ENCODE measurements around the gene TGM6. TPM values are rescaled to one million over a fixed set of nuclear protein-coding genes. Genes with fewer than 3 reads are reported as not detected.
A peak's percentile ranks its signal among the peaks of the same experiment; 100 is the strongest.
"Not testable (repeated sequence)": the region's sequence is repeated elsewhere in the genome, so short reads cannot be mapped to it uniquely, and the experiment has no call there.

TGM6 gene
- total RNA-seq, 1 experiment from 2014 or later = not detected

- no peaks in the 10 kb centered on the region for H3K9me3 ChIP-seq (replicated peaks)
- H3K27me3 ChIP-seq = no peaks in the 10 kb centered on the region
- H3K27ac ChIP-seq = no peak overlapping the region
These were observed 17.7 kb downstream of the TGM6 start for GRCh38 chr20:2398449-2398848.

GRCh38 chr20:2399390-2399789 lies 18.7 kb downstream of the TGM6 start:
- Histone ChIP-seq H3K4me1 (no peaks in the 10 kb centered on the region), H3K27me3 (no peaks in the 10 kb centered on the region), H3K27ac (no peak overlapping the region), H3K36me3 (no peaks in the 10 kb centered on the region), H3K4me3 (no peak overlapping the region), H3K9me3 (replicated peaks) (no peaks in the 10 kb centered on the region)
- no peak for DNase-seq

More at GRCh38 chr20:2398449-2398848, 17.7 kb downstream of the TGM6 start:
- Histone ChIP-seq H3K36me3 (no peaks in the 10 kb centered on the region), H3K4me3 (no peak overlapping the region), H3K4me1 (no peaks in the 10 kb centered on the region)
- no peak for DNase-seq

GRCh38 chr20:2400290-2400689 lies 19.6 kb downstream of the TGM6 start:
- Histone ChIP-seq H3K36me3 (no peaks in the 10 kb centered on the region), H3K27me3 (no peaks in the 10 kb centered on the region), H3K9me3 (replicated peaks) (0 out of 2 replicates have a peak, but pooled peaks cover 3% of the 10 kb centered on the region), H3K4me3 (no peak overlapping the region), H3K27ac (no peak overlapping the region), H3K4me1 (peaks cover 1% of the 10 kb centered on the region; the same call in 1 of the 2 replicates)
- no peak for DNase-seq

- H3K4me1 ChIP-seq = peaks cover 9% of the 10 kb centered on the region; the same call in 1 of the 2 replicates
- 0 out of 2 replicates have a peak, but pooled peaks cover 3% of the 10 kb centered on the region for H3K9me3 ChIP-seq (replicated peaks)
- DNase-seq = no peak
- no peaks in the 10 kb centered on the region for H3K36me3 ChIP-seq
- no peak overlapping the region for H3K4me3 ChIP-seq
- H3K27me3 ChIP-seq = no peaks in the 10 kb centered on the region
- H3K27ac ChIP-seq = no peak overlapping the region
These were observed 20.8 kb downstream of the TGM6 start for GRCh38 chr20:2401527-2401926.

- Histone ChIP-seq H3K9me3 (replicated peaks) (0 out of 2 replicates have a peak, but pooled peaks cover 3% of the 10 kb centered on the region), H3K36me3 (no peaks in the 10 kb centered on the region), H3K4me1 (peaks cover 9% of the 10 kb centered on the region; the same call in 1 of the 2 replicates), H3K27me3 (no peaks in the 10 kb centered on the region), H3K27ac (no peak overlapping the region), H3K4me3 (no peak overlapping the region)
- no peak for DNase-seq
These were observed 21.7 kb downstream of the TGM6 start for GRCh38 chr20:2402271-2402980.

GRCh38 chr20:2403291-2404052 lies 22.8 kb downstream of the TGM6 start:
- H3K27ac ChIP-seq = no peak overlapping the region
- H3K4me3 ChIP-seq = no peak overlapping the region
- DNase-seq = no peak
- no peaks in the 10 kb centered on the region for H3K27me3 ChIP-seq
- no peaks in the 10 kb centered on the region for H3K36me3 ChIP-seq
- H3K9me3 ChIP-seq (replicated peaks) = 0 out of 2 replicates have a peak, but pooled peaks cover 3% of the 10 kb centered on the region
- H3K4me1 ChIP-seq = peaks cover 9% of the 10 kb centered on the region; the same call in 1 of the 2 replicates

- H3K27ac ChIP-seq = peak overlapping the region; percentile 53
- H3K27me3 ChIP-seq = no peaks in the 10 kb centered on the region
- H3K9me3 ChIP-seq (replicated peaks) = 0 out of 2 replicates have a peak, but pooled peaks cover 3% of the 10 kb centered on the region
- DNase-seq = peak; percentile 19 to 56
- H3K4me3 ChIP-seq = no peak overlapping the region
- H3K36me3 ChIP-seq = no peaks in the 10 kb centered on the region
- peaks cover 9% of the 10 kb centered on the region; the same call in 1 of the 2 replicates for H3K4me1 ChIP-seq
These were observed 25.0 kb downstream of the TGM6 start for GRCh38 chr20:2405693-2406065.

- not testable (repeated sequence) for H3K27me3 ChIP-seq; H3K27ac ChIP-seq; H3K4me1 ChIP-seq; H3K9me3 ChIP-seq (replicated peaks); H3K36me3 ChIP-seq; DNase-seq; H3K4me3 ChIP-seq
These were observed 26.7 kb downstream of the TGM6 start for GRCh38 chr20:2407355-2407754.

- DNase-seq = no peak
- no peak overlapping the region for H3K27ac ChIP-seq
- H3K4me1 ChIP-seq = peaks cover 9% of the 10 kb centered on the region; the same call in 1 of the 2 replicates
- H3K27me3 ChIP-seq = no peaks in the 10 kb centered on the region
- H3K36me3 ChIP-seq = no peaks in the 10 kb centered on the region
- no peak overlapping the region for H3K4me3 ChIP-seq
- 0 out of 2 replicates have a peak, but pooled peaks cover 3% of the 10 kb centered on the region for H3K9me3 ChIP-seq (replicated peaks)
These were observed 27.4 kb downstream of the TGM6 start for GRCh38 chr20:2408111-2408510.

- no peak for DNase-seq
- no peaks in the 10 kb centered on the region for H3K36me3 ChIP-seq
- no peaks in the 10 kb centered on the region for H3K4me1 ChIP-seq
- H3K27me3 ChIP-seq = peaks cover 4% of the 10 kb centered on the region
- no peak overlapping the region for H3K27ac ChIP-seq
- no peak overlapping the region for H3K4me3 ChIP-seq
- H3K9me3 ChIP-seq (replicated peaks) = no peaks in the 10 kb centered on the region
These were observed 36.0 kb downstream of the TGM6 start for GRCh38 chr20:2416541-2417212.

GRCh38 chr20:2417213-2417541 lies 36.5 kb downstream of the TGM6 start:
- H3K9me3 ChIP-seq (replicated peaks) = no peaks in the 10 kb centered on the region
- peaks cover 4% of the 10 kb centered on the region for H3K27me3 ChIP-seq
- H3K4me1 ChIP-seq = no peaks in the 10 kb centered on the region
- no peak overlapping the region for H3K4me3 ChIP-seq
- H3K27ac ChIP-seq = no peak overlapping the region
- no peaks in the 10 kb centered on the region for H3K36me3 ChIP-seq
- no peak for DNase-seq

GRCh38 chr20:2418388-2418787 lies 37.7 kb downstream of the TGM6 start:
- no peaks in the 10 kb centered on the region for H3K4me1 ChIP-seq
- H3K27me3 ChIP-seq = peaks cover 4% of the 10 kb centered on the region
- DNase-seq = no peak
- H3K9me3 ChIP-seq (replicated peaks) = no peaks in the 10 kb centered on the region
- H3K27ac ChIP-seq = no peak overlapping the region
- no peaks in the 10 kb centered on the region for H3K36me3 ChIP-seq
- H3K4me3 ChIP-seq = no peak overlapping the region

GRCh38 chr20:2420510-2420909 lies 39.8 kb downstream of the TGM6 start:
- H3K4me1 ChIP-seq = no peaks in the 10 kb centered on the region
- H3K9me3 ChIP-seq (replicated peaks) = no peaks in the 10 kb centered on the region
- no peaks in the 10 kb centered on the region for H3K36me3 ChIP-seq
- H3K27me3 ChIP-seq = peaks cover 4% of the 10 kb centered on the region
- DNase-seq = no peak
- H3K4me3 ChIP-seq = no peak overlapping the region
- H3K27ac ChIP-seq = no peak overlapping the region

GRCh38 chr20:2421247-2421646 lies 40.5 kb downstream of the TGM6 start:
- Histone ChIP-seq H3K9me3 (replicated peaks) (no peaks in the 10 kb centered on the region), H3K4me1 (no peaks in the 10 kb centered on the region), H3K4me3 (no peak overlapping the region), H3K27ac (no peak overlapping the region), H3K27me3 (peaks cover 4% of the 10 kb centered on the region), H3K36me3 (no peaks in the 10 kb centered on the region)
- DNase-seq = no peak

GRCh38 chr20:2429051-2429450 lies 48.4 kb downstream of the TGM6 start:
- Histone ChIP-seq H3K9me3 (replicated peaks) (no peaks in the 10 kb centered on the region), H3K36me3 (no peaks in the 10 kb centered on the region), H3K4me3 (no peak overlapping the region), H3K27me3 (no peaks in the 10 kb centered on the region), H3K27ac (no peak overlapping the region), H3K4me1 (no peaks in the 10 kb centered on the region)
- no peak for DNase-seq

All from SJCRH30 (cell line).